Skeletal muscle satellite cell (primary cell): ENCODE measurements around the gene OLAH.

Source experiments
- H3K27me3 ChIP-seq: 2 replicates; pipeline ENCODE4 v1.7.0; 2013; ENCODE audit warnings: low read length; ENCODE audit not compliant: control insufficient read depth, insufficient read depth
- H3K36me3 ChIP-seq: 2 replicates; pipeline ENCODE4 v1.7.0; 2013; ENCODE audit warnings: mild to moderate bottlenecking, control low read depth, low read length; ENCODE audit not compliant: insufficient read depth
- H3K4me1 ChIP-seq: 2 replicates; pipeline ENCODE4 v1.7.0; 2013; ENCODE audit warnings: low read length; ENCODE audit not compliant: control insufficient read depth, insufficient read depth
- H3K4me2 ChIP-seq: 2 replicates; pipeline ENCODE4 v1.7.0; 2013; ENCODE audit warnings: mild to moderate bottlenecking, low read length
- H3K4me3 ChIP-seq: 2 replicates; pipeline ENCODE4 v1.7.0; 2013; ENCODE audit warnings: low read length
- H3K9ac ChIP-seq: 2 replicates; pipeline ENCODE4 v1.7.0; 2013; ENCODE audit warnings: mild to moderate bottlenecking, low read depth, low read length, moderate library complexity
- H3K9me3 ChIP-seq: replicated peaks from 2 replicates; pipeline ENCODE4 v1.7.0; 2013; ENCODE audit warnings: mild to moderate bottlenecking, control low read depth, low read length

OLAH gene

GRCh38 chr10:15072358-15072757 lies 28.6 kb downstream of the OLAH start:
- no peak overlapping the region for H3K4me3 ChIP-seq
- H3K27me3 ChIP-seq: no peaks in the 10 kb centered on the region
- H3K9ac ChIP-seq: no peak overlapping the region
- no peaks in the 10 kb centered on the region for H3K36me3 ChIP-seq
- no peaks in the 10 kb centered on the region for H3K9me3 ChIP-seq
- H3K4me2 ChIP-seq: no peak overlapping the region
- H3K4me1 ChIP-seq: peaks cover 8% of the 10 kb centered on the region

- Histone ChIP-seq H3K27me3 (no peaks in the 10 kb centered on the region), H3K4me3 (no peak overlapping the region), H3K4me2 (no peak overlapping the region), H3K9me3 (no peaks in the 10 kb centered on the region), H3K4me1 (no peaks in the 10 kb centered on the region), H3K36me3 (no peaks in the 10 kb centered on the region), H3K9ac (no peak overlapping the region)
Observed at GRCh38 chr10:15075421-15075820, 31.7 kb downstream of the OLAH start.

DNA sequence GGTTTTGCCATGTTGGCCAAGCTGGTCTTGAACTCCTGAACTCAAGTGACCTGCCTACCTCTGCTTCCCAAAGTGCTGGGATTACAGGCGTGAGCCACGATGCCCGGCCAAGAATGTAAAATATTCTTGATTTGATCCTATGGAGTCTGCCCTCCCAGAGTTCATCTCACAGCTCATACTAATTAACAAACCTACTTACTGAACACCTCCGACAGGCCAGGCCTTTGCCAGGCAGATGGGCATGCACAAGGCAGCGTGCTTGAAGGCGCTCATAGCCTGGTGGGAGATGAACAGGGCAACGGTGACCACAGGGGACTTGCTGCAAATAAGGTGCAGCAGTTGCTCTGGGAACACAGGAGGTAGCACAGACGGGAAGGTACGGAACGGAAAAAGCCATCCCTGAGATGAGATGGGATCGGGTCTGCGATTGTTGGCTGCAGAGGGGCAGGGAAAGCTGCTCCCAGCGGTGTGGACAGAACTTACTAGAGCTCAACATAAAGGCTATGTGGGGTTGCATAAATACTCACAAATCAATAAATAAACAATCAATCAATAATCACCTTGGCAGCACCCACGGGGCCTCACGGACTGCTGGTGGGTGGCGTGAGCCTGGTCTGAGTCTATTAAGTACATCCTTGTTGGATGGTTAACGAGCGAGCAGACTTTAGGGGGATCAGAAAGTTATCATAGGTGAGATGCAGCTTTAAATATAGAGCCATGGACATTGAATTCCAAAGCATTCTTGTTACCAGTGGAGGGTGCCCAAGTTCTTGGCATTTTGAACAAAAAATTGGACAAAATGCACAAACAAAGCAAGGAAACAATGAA lies 40.1 kb downstream of the OLAH start:
- no peaks in the 10 kb centered on the region for H3K9me3 ChIP-seq
- H3K4me3 ChIP-seq: peak overlapping the region; percentile 71
- peak overlapping the region; percentile 69 for H3K9ac ChIP-seq
- H3K36me3 ChIP-seq: no peaks in the 10 kb centered on the region
- H3K4me1 ChIP-seq: peaks cover 15% of the 10 kb centered on the region
- H3K27me3 ChIP-seq: no peaks in the 10 kb centered on the region
- peak overlapping the region; percentile 79 for H3K4me2 ChIP-seq

GRCh38 chr10:15084502-15084922 lies 40.8 kb downstream of the OLAH start:
- peaks cover 15% of the 10 kb centered on the region for H3K4me1 ChIP-seq
- peak overlapping the region; percentile 69 for H3K9ac ChIP-seq
- no peaks in the 10 kb centered on the region for H3K27me3 ChIP-seq
- H3K4me2 ChIP-seq: peak overlapping the region; percentile 79
- H3K36me3 ChIP-seq: no peaks in the 10 kb centered on the region
- H3K9me3 ChIP-seq: no peaks in the 10 kb centered on the region
- peak overlapping the region; percentile 71 for H3K4me3 ChIP-seq

GRCh38 chr10:15088428-15089261 lies 44.9 kb downstream of the OLAH start, which contains the start of gene ACBD7:
TSS of gene ACBD7 (minus strand) at chr10:15088776. CDS start at chr10:15088728, 48 bp downstream.
- Histone ChIP-seq H3K4me3 (peak within 1 kb of the TSS; percentile 83), H3K4me2 (peak within 1 kb of the TSS; percentile 99), H3K36me3 (no peaks in the 10 kb centered on the region), H3K27me3 (no peaks in the 10 kb centered on the region), H3K4me1 (peaks cover 14% of the 10 kb centered on the region), H3K9ac (peak within 1 kb of the TSS; percentile 50), H3K9me3 (no peaks in the 10 kb centered on the region)

DNA sequence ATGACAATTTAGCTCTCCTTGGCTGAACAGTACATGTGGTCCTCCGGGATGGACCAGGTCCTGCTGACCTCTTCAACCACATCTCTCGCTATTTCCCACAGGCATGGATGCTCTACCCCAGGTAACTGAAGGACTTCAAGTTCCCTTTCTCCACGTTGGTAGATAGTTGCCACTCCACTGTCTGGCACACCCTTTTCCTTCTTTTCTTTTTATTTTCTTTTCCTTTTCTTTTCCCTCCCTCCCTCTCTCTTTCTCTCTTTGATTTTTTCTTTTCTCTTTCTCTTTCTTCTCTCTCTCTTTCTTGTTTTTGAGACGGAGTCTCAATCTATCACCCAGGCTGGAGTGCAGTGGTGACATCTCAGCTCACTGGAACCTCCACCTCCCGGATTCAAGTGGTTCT lies 47.7 kb downstream of the OLAH start:
- H3K9ac ChIP-seq: no peak overlapping the region
- H3K9me3 ChIP-seq: no peaks in the 10 kb centered on the region
- H3K4me3 ChIP-seq: no peak overlapping the region
- H3K4me2 ChIP-seq: no peak overlapping the region
- no peaks in the 10 kb centered on the region for H3K36me3 ChIP-seq
- H3K4me1 ChIP-seq: peaks cover 8% of the 10 kb centered on the region
- no peaks in the 10 kb centered on the region for H3K27me3 ChIP-seq

DNA sequence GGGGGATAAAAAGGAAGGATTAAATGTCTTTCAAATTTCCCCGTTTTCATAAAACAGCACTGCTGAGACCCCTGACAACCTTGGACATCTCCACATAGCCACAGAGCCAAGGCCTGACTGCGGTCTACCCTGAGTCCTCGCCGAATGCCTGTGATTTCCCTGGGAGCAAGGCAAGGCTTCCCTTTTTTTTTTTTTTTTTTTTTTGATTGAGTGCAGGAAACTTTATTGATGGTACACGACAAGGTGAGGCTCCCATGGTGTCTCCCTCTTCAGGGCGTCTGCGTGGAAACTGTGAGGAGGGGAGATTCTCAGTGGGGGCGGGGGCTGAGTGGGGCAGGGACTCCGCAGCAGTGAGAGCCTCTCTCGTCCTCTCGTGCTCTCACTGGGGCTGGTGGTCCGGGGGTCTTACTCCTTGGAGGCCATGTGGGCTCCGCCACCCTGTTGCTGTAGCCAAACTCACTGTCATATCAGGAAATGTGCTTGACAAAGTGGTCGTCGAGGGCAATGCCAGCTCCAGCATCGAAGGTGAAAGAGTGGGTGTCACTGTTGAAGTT lies 49.2 kb downstream of the OLAH start:
- no peaks in the 10 kb centered on the region for H3K27me3 ChIP-seq
- no peak overlapping the region for H3K4me2 ChIP-seq
- no peaks in the 10 kb centered on the region for H3K9me3 ChIP-seq
- H3K36me3 ChIP-seq: no peaks in the 10 kb centered on the region
- no peak overlapping the region for H3K4me3 ChIP-seq
- H3K4me1 ChIP-seq: peaks cover 11% of the 10 kb centered on the region
- H3K9ac ChIP-seq: no peak overlapping the region

GRCh38 chr10:15096661-15097010 lies 52.9 kb downstream of the OLAH start:
- H3K4me2 ChIP-seq: peak overlapping the region; percentile 92
- H3K36me3 ChIP-seq: peaks cover 14% of the 10 kb centered on the region
- H3K27me3 ChIP-seq: no peaks in the 10 kb centered on the region
- H3K4me3 ChIP-seq: peak overlapping the region; percentile 98
- H3K4me1 ChIP-seq: peaks cover 16% of the 10 kb centered on the region
- H3K9me3 ChIP-seq: no peaks in the 10 kb centered on the region
- peak overlapping the region; percentile 99 for H3K9ac ChIP-seq

DNA sequence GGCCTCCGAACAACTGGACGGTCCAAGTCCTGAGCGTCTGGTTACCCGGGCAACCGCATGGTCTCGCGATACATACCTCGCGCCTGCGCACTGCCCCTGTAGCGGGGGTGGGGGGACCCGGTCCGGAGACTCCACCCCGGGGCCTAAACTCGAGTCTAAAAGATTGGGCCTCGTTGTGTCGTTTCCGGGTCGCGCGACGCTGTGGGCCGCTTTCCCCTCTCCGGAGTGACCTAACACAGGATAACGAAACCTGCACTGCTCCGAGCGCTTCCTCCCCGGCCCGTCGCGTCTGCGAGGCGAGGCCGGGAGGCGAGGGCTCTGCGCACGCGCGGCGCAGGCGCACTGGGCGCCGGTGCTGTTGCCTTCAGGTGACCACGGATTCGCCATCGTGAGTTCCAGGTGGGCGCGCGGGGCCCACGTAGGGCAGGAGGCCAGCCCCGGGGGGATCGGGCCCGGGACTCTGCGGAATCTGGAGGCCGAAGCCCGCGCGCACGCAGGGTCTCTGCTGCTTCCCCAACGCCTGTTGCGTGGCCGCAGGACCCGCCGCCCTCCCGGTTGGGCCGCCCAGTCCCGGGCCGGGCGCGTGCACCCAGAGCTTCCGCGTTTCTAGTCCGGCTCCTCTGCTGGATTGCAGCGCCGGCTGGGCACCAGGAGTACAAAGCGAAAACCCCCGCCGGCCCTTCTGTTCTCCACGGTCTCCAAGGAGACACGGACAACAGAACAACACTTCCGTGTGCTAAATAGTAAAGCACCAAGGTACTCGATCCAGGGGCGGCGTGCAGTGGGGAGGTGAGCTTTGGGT lies 53.5 kb downstream of the OLAH start, which contains the start of gene RPP38:
Gene RPP38 (plus strand): TSS at position 345 of the 802 bp plus-strand sequence. CDS start 5,960 bp downstream, outside the sequence.
- Histone ChIP-seq H3K27me3 (no peaks in the 10 kb centered on the region), H3K36me3 (peaks cover 16% of the 10 kb centered on the region), H3K4me3 (peak within 1 kb of the TSS; percentile 98), H3K4me1 (peaks cover 16% of the 10 kb centered on the region), H3K4me2 (peak within 1 kb of the TSS; percentile 92), H3K9me3 (no peaks in the 10 kb centered on the region), H3K9ac (peak within 1 kb of the TSS; percentile 99)

DNA sequence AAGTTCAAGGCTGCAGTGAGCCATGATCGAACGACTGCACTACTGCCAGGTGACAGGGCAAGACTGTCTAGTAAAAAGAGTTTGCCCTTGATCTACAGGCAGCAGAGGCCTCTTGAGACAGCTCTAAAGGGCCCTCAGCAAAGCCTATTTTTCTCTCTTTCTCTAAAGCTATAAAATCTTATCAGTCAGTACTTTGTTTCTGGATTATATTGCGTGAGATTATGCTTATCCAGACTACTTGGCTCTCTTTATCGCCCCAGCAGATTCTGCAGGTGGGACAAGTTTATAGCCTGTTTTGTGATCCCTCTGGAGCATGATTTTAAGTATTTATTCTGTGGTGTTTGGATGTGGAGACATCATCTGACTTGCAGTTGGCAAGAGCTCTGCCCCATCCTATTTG lies 56.1 kb downstream of the OLAH start:
- H3K4me1 ChIP-seq: peaks cover 16% of the 10 kb centered on the region
- H3K36me3 ChIP-seq: peaks cover 35% of the 10 kb centered on the region
- no peak overlapping the region for H3K4me3 ChIP-seq
- no peaks in the 10 kb centered on the region for H3K27me3 ChIP-seq
- no peaks in the 10 kb centered on the region for H3K9me3 ChIP-seq
- no peak overlapping the region for H3K9ac ChIP-seq
- no peak overlapping the region for H3K4me2 ChIP-seq

DNA sequence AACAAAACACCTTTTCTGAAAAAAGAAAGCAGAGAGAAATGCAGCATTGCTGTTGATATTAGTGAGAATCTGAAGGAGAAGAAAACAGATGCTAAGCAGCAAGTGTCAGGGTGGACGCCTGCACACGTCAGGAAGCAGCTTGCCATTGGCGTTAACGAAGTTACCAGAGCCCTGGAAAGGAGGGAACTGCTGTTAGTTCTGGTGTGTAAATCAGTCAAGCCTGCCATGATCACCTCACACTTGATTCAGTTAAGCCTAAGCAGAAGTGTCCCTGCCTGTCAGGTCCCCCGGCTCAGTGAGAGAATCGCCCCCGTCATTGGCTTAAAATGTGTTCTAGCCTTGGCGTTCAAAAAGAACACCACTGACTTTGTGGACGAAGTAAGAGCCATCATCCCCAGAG lies 59.8 kb downstream of the OLAH start:
- Histone ChIP-seq H3K4me1 (peaks cover 9% of the 10 kb centered on the region), H3K27me3 (no peaks in the 10 kb centered on the region), H3K4me2 (no peak overlapping the region), H3K36me3 (peaks cover 55% of the 10 kb centered on the region), H3K9me3 (no peaks in the 10 kb centered on the region), H3K9ac (no peak overlapping the region), H3K4me3 (no peak overlapping the region)
